ENCODE measurements around the gene WNT5B. TPM values are rescaled to one million over a fixed set of nuclear protein-coding genes. Genes with fewer than 3 reads are reported as not detected.

WNT5B gene
- total and polyA plus RNA-seq, 2 of the 8 experiments (the other 6 are each of a cell fraction or from before 2014, with no cell fraction given) = 0.91 to 1.2 TPM

GRCh38 chr12:1591034-1591433 is 38.0 kb upstream of the WNT5B start:
- H4K8ac ChIP-seq (ENCODE audit: extremely low read depth, insufficient read depth, low read length) = no peak overlapping the region
- H2BK5ac ChIP-seq (ENCODE audit: low read depth, low read length) = no peak overlapping the region
- DNase-seq (ENCODE audit: low read depth in 1 of 2, low spot score in 2 of 2) (no peak), FAIRE-seq (no peak)
- H2AFZ ChIP-seq (ENCODE audit: low read length) = no peak overlapping the region
- H3K27ac ChIP-seq (ENCODE audit: low read depth, low read length) = no peak overlapping the region
- no peaks in the 10 kb centered on the region for H3K36me3 ChIP-seq (ENCODE audit: control insufficient read depth in 2 of 4, insufficient read depth in 4 of 4, low read length in 3 of 4)
- H4K5ac ChIP-seq (ENCODE audit: insufficient read length, low read depth, low read length) = no peak overlapping the region
- H2AK5ac ChIP-seq (ENCODE audit: low read depth, low read length) = no peak overlapping the region
- no peak overlapping the region for H4K91ac ChIP-seq (replicated peaks; ENCODE audit: insufficient read length, low read length)
- no peak overlapping the region for H2BK120ac ChIP-seq (replicated peaks; ENCODE audit: low read depth, low read length)
- no peak overlapping the region for H3K4ac ChIP-seq (replicated peaks; ENCODE audit: insufficient read length, low read depth, low read length)
- peaks cover 0 to 5% of the 10 kb centered on the region in 2 experiments; a peak in 1 of 4 replicates for H3K79me2 ChIP-seq (ENCODE audit: control insufficient read depth in 1 of 2, insufficient read depth in 2 of 2, low read length in 2 of 2)
- H3K27me3 ChIP-seq (replicated peaks in 1 of 4; ENCODE audit: control insufficient read depth in 3 of 4, extremely low read depth in 1 of 4, insufficient read depth in 3 of 4, low read length in 3 of 4) = peaks cover 18 to 77% (median 63%) of the 10 kb centered on the region in 4 experiments
- H3K4me2 ChIP-seq (ENCODE audit: insufficient read depth in 1 of 2, low read depth in 2 of 2, low read length in 2 of 2) = peak overlapping the region; percentile 78 to 79
- no peak overlapping the region for H3K9ac ChIP-seq (replicated peaks in 1 of 4; ENCODE audit: extremely low read depth in 1 of 4, low read depth in 3 of 4, low read length in 3 of 4)
- peaks cover 24 to 29% of the 10 kb centered on the region in 2 experiments for H4K20me1 ChIP-seq (replicated peaks in 1 of 2; ENCODE audit: control insufficient read depth in 1 of 2, insufficient read depth in 2 of 2, low read length in 2 of 2)
- 0% methylated on average over 3 of the region's 3 CpGs; no CpG with 5 or more reads in 1 of the 2 experiments for WGBS, 2 experiments (ENCODE audit: extremely low coverage in 1 of 2, insufficient coverage in 1 of 2, insufficient read length in 1 of 2, insufficient replicate concordance in 2 of 2, low coverage in 1 of 2, low lambda C conversion rate in 2 of 2, missing lambda C conversion rate in 1 of 2)
- ChIA-PET POLR2A (ENCODE audit: partially characterized antibody) (interaction anchor here (1.4 kb wide), 1 partner anchor 38 kb away, joined by 5 read pairs; the partner anchor contains the start of gene WNT5B), CTCF (ENCODE audit: partially characterized antibody) (interaction anchor here (1.0 to 2.7 kb wide), 3 partner anchors 13 to 473 kb away, joined by 4 to 10 read pairs (median 10); no protein-coding TSS in a partner anchor)
- H3K79me1 ChIP-seq (ENCODE audit: low read depth, low read length) = no peaks in the 10 kb centered on the region
- no peak overlapping the region for H3K14ac ChIP-seq (ENCODE audit: insufficient read length)
- peaks cover 16 to 45% (median 24%) of the 10 kb centered on the region in 4 experiments for H3K4me1 ChIP-seq (replicated peaks in 1 of 4; ENCODE audit: control insufficient read depth in 3 of 4, insufficient read depth in 4 of 4, low read length in 3 of 4)
- H3K18ac ChIP-seq (ENCODE audit: extremely low read depth, low read length) = no peak overlapping the region
- peak overlapping the region in 3 of 4 experiments; percentile 23 to 58 (median 39); a peak in 4 of 8 replicates for H3K4me3 ChIP-seq (ENCODE audit: extremely low read depth in 1 of 4, insufficient read depth in 2 of 4, low read depth in 3 of 4, low read length in 4 of 4)
- H2BK15ac ChIP-seq (ENCODE audit: low read length) = no peak overlapping the region
- no peak overlapping the region for H2BK20ac ChIP-seq (ENCODE audit: low read length)
- H3K23me2 ChIP-seq (ENCODE audit: low read depth, low read length) = peaks cover 18% of the 10 kb centered on the region; the same call in 1 of the 2 replicates
- H3K9me3 ChIP-seq (ENCODE audit: insufficient read depth in 2 of 2, low read depth in 1 of 2, low read length in 1 of 2) = no peaks in the 10 kb centered on the region
- H2BK12ac ChIP-seq (ENCODE audit: low read depth, low read length) = no peak overlapping the region
- no peak overlapping the region for H3K23ac ChIP-seq (ENCODE audit: insufficient read length)
- no peak overlapping the region for H3K56ac ChIP-seq (replicated peaks; ENCODE audit: insufficient read length, low read depth, low read length)
- no peak for TF ChIP-seq CHD2 (IDR thresholded peaks at IDR 0.05; ENCODE audit: low read length)
- no peak for TF ChIP-seq SRF (IDR thresholded peaks at IDR 0.05; ENCODE audit: low read depth, low read length)
- no peak for TF ChIP-seq KDM5A (IDR thresholded peaks at IDR 0.05; ENCODE audit: low read length)
- TF ChIP-seq CTBP2 (IDR thresholded peaks at IDR 0.05; ENCODE audit: borderline replicate concordance, insufficient read depth, insufficient read length, low read length) = no peak
- TF ChIP-seq ZNF274 (IDR thresholded peaks at IDR 0.05; ENCODE audit: borderline replicate concordance, extremely low read depth, low read length) = no peak
- no peak for TF ChIP-seq HDAC6 (IDR thresholded peaks at IDR 0.05; ENCODE audit: low read depth, low read length)
- no peak for TF ChIP-seq JUND (IDR thresholded peaks at IDR 0.05; ENCODE audit: low read length)
- TF ChIP-seq HDAC2 (IDR thresholded peaks at IDR 0.05; ENCODE audit: borderline replicate concordance in 1 of 2, low read depth in 2 of 2, low read length in 2 of 2) = no peak
- TF ChIP-seq ATF2 (IDR thresholded peaks at IDR 0.05; ENCODE audit: low read length) = no peak
- TF ChIP-seq POLR2AphosphoS5 (IDR thresholded peaks at IDR 0.05; ENCODE audit: low read depth, low read length) = no peak
- TF ChIP-seq RBBP5 (IDR thresholded peaks at IDR 0.05; ENCODE audit: borderline replicate concordance, low read depth, low read length) = no peak
- no peak for TF ChIP-seq NRF1 (IDR thresholded peaks at IDR 0.05; ENCODE audit: low read depth, low read length)

Data from H1 (cell line).